ENCODE measurements around the gene GFER. TPM values are rescaled to one million over a fixed set of nuclear protein-coding genes. Genes with fewer than 3 reads are reported as not detected.

The GFER gene
- polyA plus RNA-seq, 1 donor (not counting 4 experiments of a cell fraction or from before 2014, with no cell fraction given) = 12.0 TPM

DNA sequence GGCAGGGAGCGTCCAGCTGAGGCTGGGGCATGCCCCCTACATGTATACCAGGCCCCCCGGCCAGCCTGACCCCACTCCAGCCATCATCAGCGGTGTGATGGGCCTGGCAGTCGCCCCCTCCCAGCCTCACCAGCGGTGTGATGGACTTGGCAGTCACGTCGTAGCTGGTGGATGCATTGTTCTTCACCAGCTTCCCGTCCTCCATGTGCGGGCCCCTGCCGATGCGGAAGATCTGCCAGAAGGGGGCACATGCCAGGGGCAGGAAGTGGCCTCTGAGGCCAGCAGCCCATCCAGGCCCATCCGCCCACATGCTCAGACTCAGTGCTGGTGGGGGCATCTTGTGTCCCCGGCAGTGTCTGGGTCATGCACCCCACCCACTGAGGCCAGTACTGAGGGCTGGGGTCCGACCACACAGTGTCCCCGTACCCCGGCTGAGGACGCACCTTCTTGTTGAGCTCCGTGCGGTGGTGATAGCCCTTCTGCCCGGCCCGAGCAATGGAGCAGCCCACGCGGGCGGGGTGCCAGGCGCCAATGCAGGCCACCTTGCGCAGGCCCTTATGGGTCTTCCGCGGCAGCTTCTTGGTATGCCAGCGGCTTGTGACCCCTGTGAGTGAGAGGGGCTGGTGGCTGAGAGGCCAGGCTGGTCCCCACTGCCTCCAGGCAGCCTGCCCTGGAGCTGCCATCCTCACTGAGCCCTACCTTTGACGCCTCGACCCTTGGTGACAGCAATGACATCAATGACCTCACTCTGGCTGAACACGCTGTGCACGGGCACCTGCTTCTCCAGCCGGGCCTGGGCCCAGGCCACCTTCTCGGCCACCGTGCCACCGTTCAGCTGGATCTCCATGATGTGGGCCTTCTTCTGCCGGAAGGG, 37.3 kb upstream of the GFER start:
- TF ChIP-seq EZH2 (IDR thresholded peaks at IDR 0.05; ENCODE audit: low read length) (no peak), CTCF (optimal IDR thresholded peaks at IDR 0.05 in 1 of 3, IDR thresholded peaks at IDR 0.05 in 1 of 3, conservative IDR thresholded peaks at IDR 0.05 in 1 of 3; ENCODE audit: extremely low read depth in 1 of 3, insufficient read depth in 2 of 3, low read length in 3 of 3) (no peak)
- FAIRE-seq = no peak
- dilution Hi-C loops (cut with MboI; ENCODE audit: extremely low pct_ligation_motif_present, low sequenced_read_pairs) = no loop called here

DNA sequence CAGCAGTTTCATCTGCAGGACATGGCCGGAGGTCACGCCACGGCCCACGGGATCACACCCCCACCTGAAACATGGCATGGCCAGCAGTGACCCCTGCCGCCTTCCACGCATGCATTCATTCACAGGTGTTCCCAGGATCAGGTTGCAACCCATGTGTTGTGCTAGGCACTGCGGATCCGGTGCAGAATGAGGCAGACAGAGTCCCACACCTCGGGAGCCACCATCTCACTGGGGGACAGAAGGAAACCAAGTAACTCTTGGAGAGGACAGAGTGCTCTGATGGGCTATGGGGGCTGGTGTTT, 36.7 kb upstream of the GFER start:
- Histone ChIP-seq H2AFZ (ENCODE audit: control insufficient read depth, low read length) (no peak overlapping the region), H3K9ac (ENCODE audit: control insufficient read depth, extremely low read depth, insufficient read depth, low read length) (no peak overlapping the region), H3K4me2 (ENCODE audit: control insufficient read depth, extremely low read depth, insufficient read depth, low read depth, low read length) (no peak overlapping the region), H3K9me1 (ENCODE audit: control insufficient read depth, extremely low read depth, insufficient read depth, low read length) (no peaks in the 10 kb centered on the region), H3K36me3 (ENCODE audit: control insufficient read depth in 2 of 2, extremely low read depth in 1 of 2, insufficient read depth in 2 of 2, low read length in 2 of 2) (no peaks in the 10 kb centered on the region), H3K27ac (ENCODE audit: control insufficient read depth, insufficient read depth, low read length) (no peak overlapping the region), H3K4me1 (ENCODE audit: control insufficient read depth, extremely low read depth, insufficient read depth, low read length) (peaks cover 26% of the 10 kb centered on the region), H3K79me2 (ENCODE audit: control insufficient read depth, insufficient read depth, low read length) (no peaks in the 10 kb centered on the region), H3K4me3 (ENCODE audit: control insufficient read depth in 2 of 3, extremely low read depth in 1 of 3, insufficient read depth in 2 of 3, low read depth in 1 of 3, low read length in 3 of 3) (no peak overlapping the region), H3K9me3 (ENCODE audit: control insufficient read depth, low read depth, low read length) (no peaks in the 10 kb centered on the region), H4K20me1 (ENCODE audit: control insufficient read depth, extremely low read depth, insufficient read depth, low read length) (no peaks in the 10 kb centered on the region), H3K27me3 (ENCODE audit: control insufficient read depth, extremely low read depth, insufficient read depth, low read length) (no peaks in the 10 kb centered on the region)
- DNase-seq (ENCODE audit: low read depth, low spot score) (no peak), FAIRE-seq (no peak)
- no peak for TF ChIP-seq CTCF (optimal IDR thresholded peaks at IDR 0.05 in 1 of 3, IDR thresholded peaks at IDR 0.05 in 1 of 3, conservative IDR thresholded peaks at IDR 0.05 in 1 of 3; ENCODE audit: extremely low read depth in 1 of 3, insufficient read depth in 2 of 3, low read length in 3 of 3)
- no peak for TF ChIP-seq EZH2 (IDR thresholded peaks at IDR 0.05; ENCODE audit: low read length)
- dilution Hi-C loops (cut with MboI; ENCODE audit: extremely low pct_ligation_motif_present, low sequenced_read_pairs) = no loop called here

More for the DNA sequence above, 37.3 kb upstream of the GFER start:
- Histone ChIP-seq H3K4me2 (ENCODE audit: control insufficient read depth, extremely low read depth, insufficient read depth, low read depth, low read length) (no peak overlapping the region), H3K27me3 (ENCODE audit: control insufficient read depth, extremely low read depth, insufficient read depth, low read length) (no peaks in the 10 kb centered on the region), H3K79me2 (ENCODE audit: control insufficient read depth, insufficient read depth, low read length) (no peaks in the 10 kb centered on the region), H4K20me1 (ENCODE audit: control insufficient read depth, extremely low read depth, insufficient read depth, low read length) (no peaks in the 10 kb centered on the region), H2AFZ (ENCODE audit: control insufficient read depth, low read length) (no peak overlapping the region), H3K27ac (ENCODE audit: control insufficient read depth, insufficient read depth, low read length) (no peak overlapping the region), H3K9me3 (ENCODE audit: control insufficient read depth, low read depth, low read length) (no peaks in the 10 kb centered on the region), H3K36me3 (ENCODE audit: control insufficient read depth in 2 of 2, extremely low read depth in 1 of 2, insufficient read depth in 2 of 2, low read length in 2 of 2) (no peaks in the 10 kb centered on the region), H3K9me1 (ENCODE audit: control insufficient read depth, extremely low read depth, insufficient read depth, low read length) (no peaks in the 10 kb centered on the region), H3K4me1 (ENCODE audit: control insufficient read depth, extremely low read depth, insufficient read depth, low read length) (peaks cover 32% of the 10 kb centered on the region), H3K9ac (ENCODE audit: control insufficient read depth, extremely low read depth, insufficient read depth, low read length) (no peak overlapping the region), H3K4me3 (ENCODE audit: control insufficient read depth in 2 of 3, extremely low read depth in 1 of 3, insufficient read depth in 2 of 3, low read depth in 1 of 3, low read length in 3 of 3) (no peak overlapping the region)
- no peak for DNase-seq (ENCODE audit: low read depth, low spot score)

Measured in keratinocyte (primary cell).